IPS-18c (cell line): ENCODE results near the gene CPZ.
"Not testable (repeated sequence)": the region's sequence is repeated elsewhere in the genome, so short reads cannot be mapped to it uniquely, and the experiment has no call there.

Experiments used
- H3K4me3 ChIP-seq: 2 replicates; pipeline ENCODE4 v1.7.0; 2013; ENCODE audit warnings: low read depth, mild to moderate bottlenecking, low read length, moderate library complexity; ENCODE audit not compliant: insufficient read depth
- H3K9me3 ChIP-seq: one replicate; pipeline ENCODE4 v1.6.1; 2013; ENCODE audit warnings: mild to moderate bottlenecking, low read length, moderate library complexity; ENCODE audit not compliant: control insufficient read depth, insufficient read depth

The CPZ gene

GRCh38 chr4:8574796-8575370 lies 17.7 kb upstream of the CPZ start:
- no peak overlapping the region for H3K4me3 ChIP-seq
- H3K9me3 ChIP-seq: no peaks in the 10 kb centered on the region

GRCh38 chr4:8575457-8575856 lies 17.1 kb upstream of the CPZ start:
- no peak overlapping the region for H3K4me3 ChIP-seq
- no peaks in the 10 kb centered on the region for H3K9me3 ChIP-seq

GRCh38 chr4:8576591-8576990 lies 16.0 kb upstream of the CPZ start:
- H3K4me3 ChIP-seq, H3K9me3 ChIP-seq: not testable (repeated sequence)

GRCh38 chr4:8577046-8577445 lies 15.5 kb upstream of the CPZ start:
- Histone ChIP-seq H3K9me3 (no peaks in the 10 kb centered on the region), H3K4me3 (no peak overlapping the region)

GRCh38 chr4:8577972-8578371 lies 14.6 kb upstream of the CPZ start:
- Histone ChIP-seq H3K4me3 (no peak overlapping the region), H3K9me3 (no peaks in the 10 kb centered on the region)

GRCh38 chr4:8578717-8579116 lies 13.8 kb upstream of the CPZ start:
- no peak overlapping the region for H3K4me3 ChIP-seq
- no peaks in the 10 kb centered on the region for H3K9me3 ChIP-seq

- H3K4me3 ChIP-seq: no peak overlapping the region
- H3K9me3 ChIP-seq: no peaks in the 10 kb centered on the region
Measured at GRCh38 chr4:8579526-8580320, 12.8 kb upstream of the CPZ start.

GRCh38 chr4:8580321-8581093 lies 12.1 kb upstream of the CPZ start, which contains the start of gene GPR78:
Gene GPR78 (plus strand): TSS chr4:8580392. CDS start chr4:8580983, 591 bp downstream.
- H3K4me3 ChIP-seq: peak within 1 kb of the TSS; percentile 44
- no peaks in the 10 kb centered on the region for H3K9me3 ChIP-seq

GRCh38 chr4:8581094-8581861 lies 11.3 kb upstream of the CPZ start:
- Histone ChIP-seq H3K9me3 (no peaks in the 10 kb centered on the region), H3K4me3 (peak overlapping the region; percentile 44)

- Histone ChIP-seq H3K9me3 (no peaks in the 10 kb centered on the region), H3K4me3 (no peak overlapping the region)
Measured at GRCh38 chr4:8582016-8582415, 10.5 kb upstream of the CPZ start.

- no peaks in the 10 kb centered on the region for H3K9me3 ChIP-seq
- no peak overlapping the region for H3K4me3 ChIP-seq
Measured at GRCh38 chr4:8582436-8582835, 10.1 kb upstream of the CPZ start.

GRCh38 chr4:8582941-8583654 lies 9.5 kb upstream of the CPZ start:
- no peak overlapping the region for H3K4me3 ChIP-seq
- no peaks in the 10 kb centered on the region for H3K9me3 ChIP-seq

- Histone ChIP-seq H3K4me3 (no peak overlapping the region), H3K9me3 (no peaks in the 10 kb centered on the region)
Measured at GRCh38 chr4:8583655-8584025, 8.9 kb upstream of the CPZ start.

- H3K4me3 ChIP-seq: no peak overlapping the region
- H3K9me3 ChIP-seq: no peaks in the 10 kb centered on the region
Measured at GRCh38 chr4:8585186-8585585, 7.4 kb upstream of the CPZ start.

- Histone ChIP-seq H3K4me3 (no peak overlapping the region), H3K9me3 (no peaks in the 10 kb centered on the region)
Measured at GRCh38 chr4:8585721-8586212, 6.8 kb upstream of the CPZ start.

GRCh38 chr4:8586246-8586645 lies 6.3 kb upstream of the CPZ start:
- Histone ChIP-seq H3K9me3 (no peaks in the 10 kb centered on the region), H3K4me3 (no peak overlapping the region)
